Thoracic aorta (tissue), 2 donors: ENCODE measurements around the gene PGLYRP3. TPM values are rescaled to one million over a fixed set of nuclear protein-coding genes. Genes with fewer than 3 reads are reported as not detected.

Experiments
- ATAC-seq: fragments of 150-250 bp; one replicate; pipeline ENCODE4 v1.8.0; 2017; ENCODE audit warnings: low read depth; ENCODE audit not compliant: insufficient number of reproducible peaks, low FRiP score
- DNase-seq: peaks from one replicate; pipeline ENCODE4 v3.0.0-alpha.2; 2020; ENCODE audit warnings: low spot score
- H3K27ac ChIP-seq, 2 donors: fragments of 200-600 bp; sonication (generic); 1 replicate in 1 of 2; 2 replicates in 1 of 2; pipeline ENCODE4 v1.5.1; 2016; ENCODE audit warnings: mild to moderate bottlenecking in 2 of 2, moderate library complexity in 2 of 2
- H3K27me3 ChIP-seq: fragments of 200-600 bp; sonication (generic); replicated peaks from 2 replicates; pipeline ENCODE4 v1.6.0; 2016; ENCODE audit warnings: mild to moderate bottlenecking; ENCODE audit not compliant: insufficient read depth
- H3K36me3 ChIP-seq: fragments of 200-600 bp; sonication (generic); one replicate; pipeline ENCODE4 v1.5.1; 2016
- H3K4me1 ChIP-seq, 2 donors: fragments of 200-600 bp; sonication (generic); 1 replicate in 1 of 2; 2 replicates in 1 of 2; pipeline versions ENCODE4 v1.5.1 to v1.6.0; 2016; ENCODE audit warnings: low read depth in 2 of 2, mild to moderate bottlenecking in 1 of 2; ENCODE audit not compliant: control insufficient read depth in 1 of 2
- H3K4me3 ChIP-seq: fragments of 200-600 bp; sonication (generic); 2 replicates; pipeline ENCODE4 v1.5.1; 2016; ENCODE audit warnings: mild to moderate bottlenecking
- H3K9me3 ChIP-seq: fragments of 200-600 bp; sonication (generic); 2 replicates; pipeline ENCODE4 v1.5.1; 2016
- total RNA-seq, 2 donors: library from RNA; depleted of rRNA; stranded (reverse); fragments of >200 nt; gene quantifications; one replicate each; pipeline versions ENCODE4 v1.1.0 to v1.2.3, GENCODE V29; 2016
- TF ChIP-seq, protein P1 (sequence below): fragments of 200-600 bp; sonication (generic); IDR thresholded peaks from one replicate; pipeline ENCODE4 v1.5.1; 2019; ENCODE audit warnings: antibody characterized with exemption

Gene PGLYRP3
- total RNA-seq, 2 donors from 2014 or later, result not detected

DNA sequence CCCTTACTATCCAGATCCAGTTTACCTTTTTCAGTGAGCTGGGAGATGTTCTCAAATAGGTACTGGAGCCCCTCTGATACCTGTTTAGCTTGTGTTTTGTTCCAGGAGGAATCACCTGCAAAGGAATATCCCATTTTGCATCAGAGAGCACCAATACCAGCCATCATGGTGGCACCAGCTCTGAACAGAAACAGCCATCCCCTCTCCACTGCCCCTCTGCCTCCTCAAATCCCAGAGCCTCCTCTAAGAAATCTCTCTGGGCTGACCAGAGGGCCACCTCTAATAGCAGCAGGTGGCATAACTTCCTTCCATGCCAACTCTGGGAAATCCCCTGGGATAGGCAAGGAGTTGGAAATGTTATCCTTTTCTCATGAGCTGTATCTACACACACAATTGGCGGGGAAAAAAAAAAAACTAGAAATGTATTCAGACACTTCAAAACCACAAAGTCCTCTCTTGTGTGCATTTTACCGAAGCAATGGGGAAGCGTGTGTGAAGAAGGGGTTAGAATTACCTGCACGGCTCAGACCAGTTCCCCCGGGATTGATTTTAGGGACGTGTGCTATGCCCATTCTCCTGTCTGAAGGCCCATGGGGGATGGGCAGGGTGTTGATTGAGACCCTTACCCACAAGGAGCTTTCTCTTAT lies 33.4 kb upstream of the PGLYRP3 start:
- H3K4me3 ChIP-seq, result no peak overlapping the region
- no peaks in the 10 kb centered on the region for H3K4me1 ChIP-seq

DNA sequence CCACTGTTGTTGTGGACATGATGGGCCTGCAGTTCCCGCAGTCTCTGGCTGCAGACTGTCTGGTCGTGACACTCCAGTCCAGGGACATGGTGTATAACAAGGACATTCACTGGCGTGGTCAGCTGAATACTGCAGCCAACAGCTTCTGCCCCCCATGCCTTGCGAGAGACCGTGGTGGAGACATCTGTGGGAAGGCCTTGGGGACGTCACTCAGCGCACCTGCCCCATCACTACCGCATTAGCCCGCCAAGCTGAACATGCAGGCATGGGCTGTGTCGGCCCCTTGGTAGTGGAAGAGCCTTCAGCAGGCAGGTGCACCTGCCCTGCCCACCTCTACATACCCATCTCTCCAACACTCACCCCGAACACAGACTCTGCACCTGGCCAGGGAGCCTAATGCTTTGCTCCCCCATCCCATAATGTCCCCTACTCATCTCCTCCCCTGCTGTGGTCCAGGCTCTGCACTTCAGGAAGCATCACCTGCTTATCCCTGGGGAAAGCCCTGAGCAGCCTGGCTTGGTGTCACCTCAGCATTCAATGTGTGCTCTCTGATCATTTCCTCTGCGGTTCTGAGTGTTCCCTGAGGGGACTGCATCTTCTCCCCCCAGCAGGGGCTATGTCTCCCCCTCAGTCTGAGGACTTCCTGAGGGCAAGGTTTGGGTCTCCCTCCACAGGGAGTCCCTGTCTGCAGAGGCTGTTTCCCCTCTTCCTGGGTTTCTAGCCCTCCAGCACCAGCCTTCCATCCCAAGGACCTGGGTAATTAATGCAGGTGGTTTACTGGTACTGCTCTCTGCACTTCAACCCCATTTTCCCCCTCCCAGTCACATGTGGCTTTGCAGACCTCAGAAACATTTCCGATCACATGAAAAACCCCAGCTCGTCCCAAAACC lies 32.7 kb upstream of the PGLYRP3 start:
- DNase-seq, result no peak
- H3K4me1 ChIP-seq, result no peaks in the 10 kb centered on the region
- no peak overlapping the region for H3K4me3 ChIP-seq
- no peak overlapping the region for H3K27ac ChIP-seq
- TF ChIP-seq, protein P1, sequence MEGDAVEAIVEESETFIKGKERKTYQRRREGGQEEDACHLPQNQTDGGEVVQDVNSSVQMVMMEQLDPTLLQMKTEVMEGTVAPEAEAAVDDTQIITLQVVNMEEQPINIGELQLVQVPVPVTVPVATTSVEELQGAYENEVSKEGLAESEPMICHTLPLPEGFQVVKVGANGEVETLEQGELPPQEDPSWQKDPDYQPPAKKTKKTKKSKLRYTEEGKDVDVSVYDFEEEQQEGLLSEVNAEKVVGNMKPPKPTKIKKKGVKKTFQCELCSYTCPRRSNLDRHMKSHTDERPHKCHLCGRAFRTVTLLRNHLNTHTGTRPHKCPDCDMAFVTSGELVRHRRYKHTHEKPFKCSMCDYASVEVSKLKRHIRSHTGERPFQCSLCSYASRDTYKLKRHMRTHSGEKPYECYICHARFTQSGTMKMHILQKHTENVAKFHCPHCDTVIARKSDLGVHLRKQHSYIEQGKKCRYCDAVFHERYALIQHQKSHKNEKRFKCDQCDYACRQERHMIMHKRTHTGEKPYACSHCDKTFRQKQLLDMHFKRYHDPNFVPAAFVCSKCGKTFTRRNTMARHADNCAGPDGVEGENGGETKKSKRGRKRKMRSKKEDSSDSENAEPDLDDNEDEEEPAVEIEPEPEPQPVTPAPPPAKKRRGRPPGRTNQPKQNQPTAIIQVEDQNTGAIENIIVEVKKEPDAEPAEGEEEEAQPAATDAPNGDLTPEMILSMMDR, result no peak
- no peaks in the 10 kb centered on the region for H3K9me3 ChIP-seq
- H3K36me3 ChIP-seq, result no peaks in the 10 kb centered on the region
- no peak for ATAC-seq
- H3K27me3 ChIP-seq, result no peaks in the 10 kb centered on the region

More for the DNA sequence above, 33.4 kb upstream of the PGLYRP3 start:
- Histone ChIP-seq H3K27me3 (no peaks in the 10 kb centered on the region), H3K9me3 (no peaks in the 10 kb centered on the region), H3K27ac (no peak overlapping the region), H3K36me3 (no peaks in the 10 kb centered on the region)
- ATAC-seq (no peak), DNase-seq (no peak)
- TF ChIP-seq, protein P1, result no peak

DNA sequence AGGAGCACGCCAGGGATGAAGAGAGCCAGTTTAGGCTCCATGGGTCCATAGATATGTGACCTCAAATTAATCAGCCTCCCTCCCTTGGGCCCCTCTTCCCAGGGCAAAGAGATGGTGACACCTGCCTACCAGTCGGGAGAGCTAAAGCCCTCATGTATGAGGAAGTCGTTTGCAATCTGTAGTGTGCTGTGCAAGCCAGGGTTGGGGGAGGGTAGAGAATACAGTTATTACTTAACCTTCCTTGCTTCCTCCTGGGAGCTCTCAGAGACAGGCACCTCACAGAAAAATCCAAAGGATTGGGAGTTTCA lies 31.9 kb upstream of the PGLYRP3 start:
- no peak for ATAC-seq

DNA sequence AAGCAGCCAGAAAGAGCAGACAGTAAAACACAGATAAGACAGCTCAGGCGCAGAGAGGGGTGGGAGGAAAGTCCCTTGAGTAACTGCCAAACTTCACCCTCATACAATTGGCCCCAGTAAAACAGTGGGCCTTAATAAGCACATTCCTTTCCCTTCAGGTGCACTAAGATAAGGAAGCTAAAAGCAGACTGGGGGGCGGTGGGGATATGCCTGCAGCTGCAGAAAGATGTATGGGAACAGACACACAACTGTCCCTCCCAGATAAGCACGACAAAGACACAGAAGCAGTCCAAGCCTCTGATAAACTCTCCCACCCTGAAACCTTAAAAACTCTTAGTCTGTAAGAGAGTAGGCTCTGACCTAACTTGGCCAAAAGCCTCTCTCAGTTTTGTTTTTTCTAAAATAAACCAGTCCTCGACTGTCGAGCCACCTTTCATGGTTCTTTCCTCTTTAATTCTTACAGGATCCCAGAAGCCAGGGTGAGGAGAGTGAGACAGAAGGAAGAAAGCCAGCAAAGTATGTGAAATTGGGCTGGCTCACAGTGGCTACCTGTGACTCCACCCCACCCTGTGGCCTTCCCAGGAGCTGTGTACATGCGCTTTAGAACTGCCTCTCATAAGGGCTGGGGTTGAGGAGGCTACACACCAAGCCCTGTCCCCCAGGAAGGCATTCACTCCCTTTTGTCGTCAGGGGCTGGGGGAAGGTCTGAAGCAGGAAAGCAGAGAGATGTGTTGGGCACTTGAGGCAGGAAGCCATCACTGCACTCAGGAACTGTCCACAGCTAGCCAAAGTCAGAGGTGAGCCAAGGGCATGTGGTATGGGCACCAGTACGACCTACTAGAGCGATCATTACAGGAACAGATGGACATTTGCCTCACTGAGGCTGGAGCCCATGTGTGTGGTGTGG lies 31.3 kb upstream of the PGLYRP3 start:
- no peaks in the 10 kb centered on the region for H3K27me3 ChIP-seq
- no peaks in the 10 kb centered on the region for H3K4me1 ChIP-seq
- H3K27ac ChIP-seq, result no peak overlapping the region
- H3K4me3 ChIP-seq, result no peak overlapping the region
- H3K9me3 ChIP-seq, result no peaks in the 10 kb centered on the region
- no peaks in the 10 kb centered on the region for H3K36me3 ChIP-seq
- TF ChIP-seq, protein P1, result no peak
- DNase-seq (no peak), ATAC-seq (no peak)

More for the DNA sequence above, 31.9 kb upstream of the PGLYRP3 start:
- Histone ChIP-seq H3K9me3 (no peaks in the 10 kb centered on the region), H3K27me3 (no peaks in the 10 kb centered on the region), H3K27ac (no peak overlapping the region), H3K4me3 (no peak overlapping the region), H3K4me1 (no peaks in the 10 kb centered on the region), H3K36me3 (no peaks in the 10 kb centered on the region)
- no peak for DNase-seq
- TF ChIP-seq, protein P1, result no peak
